SK-N-SH (cell line): ENCODE measurements around the gene LRFN3. TPM values are rescaled to one million over a fixed set of nuclear protein-coding genes. Genes with fewer than 3 reads are reported as not detected.
"Not testable (repeated sequence)": the region's sequence is repeated elsewhere in the genome, so short reads cannot be mapped to it uniquely, and the experiment has no call there.

Experiments
- CTCF ChIA-PET: fragments of 300-600, 350-600 bp; formaldehyde crosslinking; extraction: SDS; loops from one replicate; lab custom pipeline; 2021; lab: Yijun Ruan, JAX
- POLR2A ChIA-PET: fragments of 350-600 bp; sonication (Branson Sonifier 250); formaldehyde crosslinking; extraction: SDS; loops from one replicate; lab custom pipeline; 2020; ENCODE audit warnings: antibody characterized with exemption, inconsistent platforms; lab: Yijun Ruan, JAX
- DNase-seq: peaks from one replicate; pipeline ENCODE4 v3.0.0; 2012
- H2AFZ ChIP-seq: fragments of 200-600 bp; sonication (generic); 2 replicates; pipeline ENCODE4 v1.8.1; 2016; ENCODE audit warnings: antibody characterized with exemption, mild to moderate bottlenecking, low read depth
- H3F3A ChIP-seq: fragments of 200-600 bp; sonication (generic); replicated peaks from 2 replicates; pipeline ENCODE3; 2016; ENCODE audit warnings: antibody characterized with exemption, mild to moderate bottlenecking; ENCODE audit not compliant: insufficient read depth
- H3K27ac ChIP-seq, 2 experiments: fragments of 200-500 bp in 1 of 2; fragments of 200-600 bp in 1 of 2; sonication (Bioruptor generic) in 1 of 2; sonication (generic), shearing (Covaris generic) in 1 of 2; 2 replicates each; pipeline versions ENCODE4 v1.5.1 to v1.6.1; 2014 to 2016; ENCODE audit warnings: low read depth in 2 of 2, inconsistent platforms in 1 of 2, low read length in 1 of 2, mild to moderate bottlenecking in 1 of 2, mixed read lengths in 1 of 2
- H3K27me3 ChIP-seq: fragments of 200-600 bp; sonication (generic), shearing (Covaris generic); 2 replicates; pipeline ENCODE4 v1.6.1; 2016; ENCODE audit warnings: mixed run types; ENCODE audit not compliant: insufficient read depth
- H3K36me3 ChIP-seq, 2 experiments: fragments of 200-500 bp in 1 of 2; fragments of 200-600 bp in 1 of 2; sonication (Bioruptor generic) in 1 of 2; sonication (generic) in 1 of 2; replicated peaks in 1 of 2; 2 replicates each; pipeline versions ENCODE3 to v1.5.1; 2014 to 2016; ENCODE audit warnings: low read length in 1 of 2, mild to moderate bottlenecking in 1 of 2; ENCODE audit not compliant: insufficient read depth in 2 of 2, control insufficient read depth in 1 of 2
- H3K4me1 ChIP-seq, 2 experiments: fragments of 200-500 bp in 1 of 2; fragments of 200-600 bp in 1 of 2; sonication (Bioruptor generic) in 1 of 2; sonication (generic), shearing (Covaris generic) in 1 of 2; 2 replicates each; pipeline versions ENCODE4 v1.5.1 to v1.6.1; 2014 to 2016; ENCODE audit warnings: low read depth in 1 of 2, low read length in 1 of 2, mixed run types in 1 of 2; ENCODE audit not compliant: insufficient read depth in 2 of 2, control insufficient read depth in 1 of 2
- H3K4me2 ChIP-seq: fragments of 200-600 bp; sonication (generic), shearing (Covaris generic); 2 replicates; pipeline ENCODE4 v1.6.1; 2017; ENCODE audit warnings: mixed run types
- H3K4me3 ChIP-seq, 2 experiments: fragments of 200-500 bp in 1 of 2; fragments of 200-600 bp in 1 of 2; sonication (Bioruptor generic) in 1 of 2; sonication (generic), shearing (Covaris generic) in 1 of 2; 2 replicates each; pipeline versions ENCODE4 v1.5.1 to v1.8.1; 2014 to 2016; ENCODE audit warnings: low read depth in 2 of 2, inconsistent platforms in 1 of 2, low read length in 1 of 2, mild to moderate bottlenecking in 1 of 2, mixed read lengths in 1 of 2, moderate library complexity in 1 of 2
- H3K79me2 ChIP-seq: fragments of 200-600 bp; sonication (generic); 2 replicates; pipeline ENCODE4 v1.8.1; 2017; ENCODE audit warnings: mild to moderate bottlenecking; ENCODE audit not compliant: insufficient read depth
- H3K9ac ChIP-seq: fragments of 200-600 bp; sonication (generic); 2 replicates; pipeline ENCODE4 v1.6.1; 2017; ENCODE audit warnings: mixed run types
- H3K9me2 ChIP-seq: fragments of 200-600 bp; sonication (generic); 2 replicates; pipeline ENCODE4 v1.6.1; 2017; ENCODE audit warnings: mixed run types
- H3K9me3 ChIP-seq: fragments of 200-600 bp; sonication (generic); 2 replicates; pipeline ENCODE4 v1.6.1; 2017; ENCODE audit warnings: mixed run types, mild to moderate bottlenecking, moderate library complexity
- H4K20me1 ChIP-seq: fragments of 200-600 bp; sonication (generic); 2 replicates; pipeline ENCODE4 v1.6.1; 2017; ENCODE audit warnings: mild to moderate bottlenecking, mixed run types; ENCODE audit not compliant: insufficient read depth
- FOXJ3 ChIP-seq: sonication (generic); formaldehyde crosslinking; IDR thresholded peaks from 2 replicates; pipeline ENCODE4 v1.5.1; 2020; ENCODE audit warnings: mild to moderate bottlenecking, missing genetic modification reagents
- FOXM1 ChIP-seq: IDR thresholded peaks from 2 replicates; pipeline ENCODE4 v1.4.0; 2012; ENCODE audit warnings: low read depth, mild to moderate bottlenecking
- GABPA ChIP-seq: IDR thresholded peaks from 2 replicates; pipeline ENCODE4 v1.4.0; 2012; ENCODE audit warnings: low read depth, mild to moderate bottlenecking
- GATA2 ChIP-seq: sonication (generic); formaldehyde crosslinking; IDR thresholded peaks from 2 replicates; pipeline ENCODE4 v1.5.0; 2020; ENCODE audit warnings: mild to moderate bottlenecking, missing genetic modification reagents
- IRF3 ChIP-seq: fragments of 150-350 bp; IDR thresholded peaks from 2 replicates; pipeline ENCODE4 v1.6.1; 2016; ENCODE audit warnings: mild to moderate bottlenecking, low read depth, low read length
- RAD21 ChIP-seq: IDR thresholded peaks from 2 replicates; pipeline ENCODE4 v1.6.1; 2012; ENCODE audit warnings: mild to moderate bottlenecking, low read length
- RCOR1 ChIP-seq: fragments of 150-350 bp; IDR thresholded peaks from 2 replicates; pipeline ENCODE4 v1.6.1; 2017; ENCODE audit warnings: antibody characterized with exemption, low read length
- SIN3A ChIP-seq: IDR thresholded peaks from 2 replicates; pipeline ENCODE4 v1.6.1; 2012; ENCODE audit warnings: low read depth, mild to moderate bottlenecking, low read length, moderate library complexity, borderline replicate concordance
- TCF12 ChIP-seq: IDR thresholded peaks from 2 replicates; pipeline ENCODE4 v1.4.0; 2012
- WGBS: methylation state at CpG from one replicate; pipeline ENCODE4 v1.1.6; 2017; ENCODE audit warnings: low lambda C conversion rate; 5-methylcytosine and 5-hydroxymethylcytosine counted together
- polyA plus RNA-seq, 3 experiments: library from polyadenylated mRNA; depleted of rRNA; stranded (reverse); fragments of >200 nt; gene quantifications; 2 replicates each; pipeline ENCODE4 v1.2.3, GENCODE V29; 2012
- TF ChIP-seq, protein P1 (sequence below): IDR thresholded peaks from 2 replicates; pipeline ENCODE4 v1.4.0; 2012; ENCODE audit warnings: low read depth, borderline replicate concordance
- TF ChIP-seq, protein P2 (sequence below): fragments of 150-350 bp; IDR thresholded peaks from 2 replicates; pipeline ENCODE4 v1.6.1; 2017; ENCODE audit warnings: antibody characterized with exemption, low read length, low read depth, borderline replicate concordance
- TF ChIP-seq, protein P3 (sequence below): fragments of 200-600 bp; sonication (generic); IDR thresholded peaks from 2 replicates; pipeline ENCODE4 v1.6.1; 2017; ENCODE audit warnings: antibody characterized with exemption, mild to moderate bottlenecking, moderate library complexity

LRFN3 gene
- polyA plus RNA-seq, 1 of the 3 experiments (the other 2 are of a cell fraction), result 5.4 TPM

DNA sequence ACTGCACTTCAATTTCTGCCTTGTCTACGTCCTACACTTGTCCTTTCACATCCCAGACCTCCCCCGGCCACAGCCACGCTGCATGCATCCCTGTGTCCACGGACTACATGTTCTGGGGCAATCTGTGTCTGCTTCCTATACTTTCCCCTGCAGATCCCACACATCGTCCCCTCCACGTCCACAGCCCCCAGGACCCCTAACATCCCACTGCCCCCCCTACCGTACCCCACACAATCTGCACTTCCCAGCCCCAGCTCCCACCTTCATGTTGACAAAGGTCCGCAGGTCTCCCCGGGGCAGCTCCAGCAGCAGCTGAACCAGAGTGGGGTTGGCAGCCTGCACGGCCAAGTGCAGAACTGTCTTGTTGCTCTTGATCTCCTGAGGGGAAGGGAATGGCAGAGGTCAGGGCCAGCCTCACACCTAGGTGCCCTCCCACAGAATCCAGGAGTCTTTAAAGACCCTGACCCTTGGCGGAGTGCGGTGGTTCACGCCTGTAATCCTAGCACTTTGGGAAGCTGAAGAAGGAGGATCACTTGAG, 46.0 kb upstream of the LRFN3 start (continued):
- TF ChIP-seq, protein P1, sequence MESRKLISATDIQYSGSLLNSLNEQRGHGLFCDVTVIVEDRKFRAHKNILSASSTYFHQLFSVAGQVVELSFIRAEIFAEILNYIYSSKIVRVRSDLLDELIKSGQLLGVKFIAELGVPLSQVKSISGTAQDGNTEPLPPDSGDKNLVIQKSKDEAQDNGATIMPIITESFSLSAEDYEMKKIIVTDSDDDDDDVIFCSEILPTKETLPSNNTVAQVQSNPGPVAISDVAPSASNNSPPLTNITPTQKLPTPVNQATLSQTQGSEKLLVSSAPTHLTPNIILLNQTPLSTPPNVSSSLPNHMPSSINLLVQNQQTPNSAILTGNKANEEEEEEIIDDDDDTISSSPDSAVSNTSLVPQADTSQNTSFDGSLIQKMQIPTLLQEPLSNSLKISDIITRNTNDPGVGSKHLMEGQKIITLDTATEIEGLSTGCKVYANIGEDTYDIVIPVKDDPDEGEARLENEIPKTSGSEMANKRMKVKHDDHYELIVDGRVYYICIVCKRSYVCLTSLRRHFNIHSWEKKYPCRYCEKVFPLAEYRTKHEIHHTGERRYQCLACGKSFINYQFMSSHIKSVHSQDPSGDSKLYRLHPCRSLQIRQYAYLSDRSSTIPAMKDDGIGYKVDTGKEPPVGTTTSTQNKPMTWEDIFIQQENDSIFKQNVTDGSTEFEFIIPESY, result no peak
- no peak for TF ChIP-seq GABPA
- TF ChIP-seq FOXM1, result no peak

- POLR2A ChIA-PET, H3K9ac ChIP-seq, H3K27ac ChIP-seq, H3K9me2 ChIP-seq, H3K27me3 ChIP-seq, H3K79me2 ChIP-seq, H3K4me2 ChIP-seq, H3K9me3 ChIP-seq, H4K20me1 ChIP-seq, H2AFZ ChIP-seq, H3K4me1 ChIP-seq, H3K4me3 ChIP-seq, DNase-seq, H3F3A ChIP-seq: not testable (repeated sequence)
- H3K36me3 ChIP-seq, result peaks cover 8 to 14% of the 10 kb centered on the region in 2 experiments
- 95% methylated on average over 3 of the region's 3 CpGs for WGBS
- CTCF ChIA-PET, result interaction anchor here (4.6 kb wide), 1 partner anchor 10 kb away, joined by 21 read pairs; no protein-coding TSS in a partner anchor
These were observed 44.4 kb upstream of the LRFN3 start for GRCh38 chr19:35891819-35892218.

DNA sequence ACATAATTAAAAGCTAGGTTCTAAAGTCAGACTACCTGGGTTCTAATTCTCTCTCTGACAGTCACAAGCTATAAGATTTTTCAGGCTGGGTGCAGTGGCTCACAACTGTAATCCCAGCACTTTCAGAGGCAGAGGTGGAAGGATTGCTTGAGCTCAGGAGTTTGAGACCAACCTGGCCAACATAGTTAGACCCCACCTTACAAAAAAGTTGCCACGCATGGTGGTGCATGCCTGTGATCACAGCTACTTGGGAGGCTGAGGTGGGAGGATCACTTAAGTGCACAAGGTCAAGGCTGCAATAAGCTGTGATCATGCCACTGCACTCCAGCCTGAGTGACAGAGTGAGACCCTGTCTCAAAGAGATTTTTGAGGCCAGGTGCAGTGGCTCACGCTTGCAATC, 41.8 kb upstream of the LRFN3 start:
- ChIA-PET POLR2A (no interaction called here), CTCF (interaction anchor here (1.7 to 4.6 kb wide), 2 partner anchors 13 to 38 kb away, joined by 4 to 21 read pairs; no protein-coding TSS in a partner anchor)

More for the DNA sequence above, 41.8 kb upstream of the LRFN3 start:
- H2AFZ ChIP-seq, result no peak overlapping the region
- H3K36me3 ChIP-seq, result peaks cover 0 to 12% of the 10 kb centered on the region in 2 experiments
- H3F3A ChIP-seq, result no peaks in the 10 kb centered on the region
- H3K9me2 ChIP-seq, result no peaks in the 10 kb centered on the region
- H3K9me3 ChIP-seq, result no peaks in the 10 kb centered on the region
- no peak for DNase-seq
- no peak overlapping the region for H3K4me3 ChIP-seq
- WGBS, result 100% methylated on average over 2 of the region's 2 CpGs
- H3K9ac ChIP-seq, result no peak overlapping the region
- H3K79me2 ChIP-seq, result peaks cover 11% of the 10 kb centered on the region; the same call in 1 of the 2 replicates
- H3K27ac ChIP-seq, result no peak overlapping the region
- H4K20me1 ChIP-seq, result no peaks in the 10 kb centered on the region
- no peaks in the 10 kb centered on the region for H3K27me3 ChIP-seq
- TF ChIP-seq TCF12 (no peak), GATA2 (CRISPR knock-in tag) (no peak), FOXJ3 (no peak), SIN3A (no peak), RAD21 (no peak), IRF3 (no peak), RCOR1 (no peak), GABPA (no peak)
- TF ChIP-seq, protein P2, sequence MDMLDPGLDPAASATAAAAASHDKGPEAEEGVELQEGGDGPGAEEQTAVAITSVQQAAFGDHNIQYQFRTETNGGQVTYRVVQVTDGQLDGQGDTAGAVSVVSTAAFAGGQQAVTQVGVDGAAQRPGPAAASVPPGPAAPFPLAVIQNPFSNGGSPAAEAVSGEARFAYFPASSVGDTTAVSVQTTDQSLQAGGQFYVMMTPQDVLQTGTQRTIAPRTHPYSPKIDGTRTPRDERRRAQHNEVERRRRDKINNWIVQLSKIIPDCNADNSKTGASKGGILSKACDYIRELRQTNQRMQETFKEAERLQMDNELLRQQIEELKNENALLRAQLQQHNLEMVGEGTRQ, result no peak
- TF ChIP-seq, protein P3, sequence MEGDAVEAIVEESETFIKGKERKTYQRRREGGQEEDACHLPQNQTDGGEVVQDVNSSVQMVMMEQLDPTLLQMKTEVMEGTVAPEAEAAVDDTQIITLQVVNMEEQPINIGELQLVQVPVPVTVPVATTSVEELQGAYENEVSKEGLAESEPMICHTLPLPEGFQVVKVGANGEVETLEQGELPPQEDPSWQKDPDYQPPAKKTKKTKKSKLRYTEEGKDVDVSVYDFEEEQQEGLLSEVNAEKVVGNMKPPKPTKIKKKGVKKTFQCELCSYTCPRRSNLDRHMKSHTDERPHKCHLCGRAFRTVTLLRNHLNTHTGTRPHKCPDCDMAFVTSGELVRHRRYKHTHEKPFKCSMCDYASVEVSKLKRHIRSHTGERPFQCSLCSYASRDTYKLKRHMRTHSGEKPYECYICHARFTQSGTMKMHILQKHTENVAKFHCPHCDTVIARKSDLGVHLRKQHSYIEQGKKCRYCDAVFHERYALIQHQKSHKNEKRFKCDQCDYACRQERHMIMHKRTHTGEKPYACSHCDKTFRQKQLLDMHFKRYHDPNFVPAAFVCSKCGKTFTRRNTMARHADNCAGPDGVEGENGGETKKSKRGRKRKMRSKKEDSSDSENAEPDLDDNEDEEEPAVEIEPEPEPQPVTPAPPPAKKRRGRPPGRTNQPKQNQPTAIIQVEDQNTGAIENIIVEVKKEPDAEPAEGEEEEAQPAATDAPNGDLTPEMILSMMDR, result no peak
- TF ChIP-seq, all 33 proteins: peak for 0
- H3K4me2 ChIP-seq, result no peak overlapping the region
- peaks cover 4 to 5% of the 10 kb centered on the region in 2 experiments; a peak in 1 of 4 replicates for H3K4me1 ChIP-seq
